GM21825 (cell line): ENCODE results near the gene PARD6B.
A peak's percentile ranks its signal among the peaks of the same experiment; 100 is the strongest.
"Not testable (repeated sequence)": the region's sequence is repeated elsewhere in the genome, so short reads cannot be mapped to it uniquely, and the experiment has no call there.

Experiments used
- ATAC-seq: cut with Tn5 transposase; IDR thresholded peaks from one replicate; pipeline ENCODE4 v1.9.1; 2021; ENCODE audit warnings: mild to moderate bottlenecking, moderate library complexity; ENCODE audit not compliant: unreplicated experiment

PARD6B gene

GRCh38 chr20:50771419-50772080, 40.2 kb downstream of the PARD6B start:
- ATAC-seq = not testable (repeated sequence)

GRCh38 chr20:50772420-50773185, 41.2 kb downstream of the PARD6B start:
- no peak for ATAC-seq

- no peak for ATAC-seq
Observed at GRCh38 chr20:50774515-50774914, 43.1 kb downstream of the PARD6B start.

- ATAC-seq = no peak
Observed at GRCh38 chr20:50776122-50776817, 44.9 kb downstream of the PARD6B start.

GRCh38 chr20:50777373-50777772, 46.0 kb downstream of the PARD6B start:
- ATAC-seq = no peak

GRCh38 chr20:50778994-50779393, 47.6 kb downstream of the PARD6B start:
- ATAC-seq = not testable (repeated sequence)

- ATAC-seq = no peak
Observed at GRCh38 chr20:50783390-50783789, 52.0 kb downstream of the PARD6B start.

- ATAC-seq = no peak
Observed at GRCh38 chr20:50783903-50784302, 52.5 kb downstream of the PARD6B start.

GRCh38 chr20:50784464-50784863, 53.1 kb downstream of the PARD6B start:
- no peak for ATAC-seq

- no peak for ATAC-seq
Observed at GRCh38 chr20:50786703-50787102, 55.3 kb downstream of the PARD6B start.

GRCh38 chr20:50787181-50787580, 55.8 kb downstream of the PARD6B start:
- no peak for ATAC-seq

GRCh38 chr20:50788045-50788991, 56.9 kb downstream of the PARD6B start:
- no peak for ATAC-seq

- ATAC-seq = no peak
Observed at GRCh38 chr20:50789968-50790650, 58.7 kb downstream of the PARD6B start.

- peak; percentile 55 for ATAC-seq
Observed at GRCh38 chr20:50790651-50791277, 59.4 kb downstream of the PARD6B start.

GRCh38 chr20:50792708-50793574, 61.6 kb downstream of the PARD6B start:
- ATAC-seq = no peak

GRCh38 chr20:50793575-50794016, 62.2 kb downstream of the PARD6B start:
- not testable (repeated sequence) for ATAC-seq

GRCh38 chr20:50794181-50794845, 62.9 kb downstream of the PARD6B start:
- peak; percentile 1 for ATAC-seq
